IMR-90 (cell line): ENCODE results near the gene DLG5.

Source experiments
- CEBPB ChIP-seq: IDR thresholded peaks from 2 replicates; pipeline ENCODE4 v1.6.1; 2012; ENCODE audit warnings: low read depth, low read length, improper control_type of control experiment
- CTCF ChIP-seq: conservative IDR thresholded peaks from 2 replicates; pipeline ENCODE4 v1.5.1; 2012; ENCODE audit warnings: mild to moderate bottlenecking, low read depth, low read length, improper control_type of control experiment
- FOS ChIP-seq: fragments of 150-350 bp; IDR thresholded peaks from 2 replicates; pipeline ENCODE4 v1.6.1; 2016; ENCODE audit warnings: low read depth, low read length
- NFE2L2 ChIP-seq: fragments of 150-350 bp; IDR thresholded peaks from 2 replicates; pipeline ENCODE4 v1.6.1; 2016; ENCODE audit warnings: low read depth, mild to moderate bottlenecking, low read length
- POLR2A ChIP-seq: IDR thresholded peaks from 2 replicates; pipeline ENCODE4 v1.6.1; 2012; ENCODE audit warnings: mild to moderate bottlenecking, low read depth, low read length
- RAD21 ChIP-seq: IDR thresholded peaks from 2 replicates; pipeline ENCODE4 v1.6.1; 2012; ENCODE audit warnings: low read length, improper control_type of control experiment
- RFX5 ChIP-seq: IDR thresholded peaks from 2 replicates; pipeline ENCODE4 v1.8.0; 2012; ENCODE audit warnings: low read depth, mild to moderate bottlenecking, low read length, moderate library complexity
- SMC3 ChIP-seq: fragments of 150-350 bp; IDR thresholded peaks from 2 replicates; pipeline ENCODE4 v1.6.1; 2016; ENCODE audit warnings: low read depth, mild to moderate bottlenecking, antibody characterized with exemption, low read length, moderate library complexity
- TF ChIP-seq, protein P1 (sequence below): fragments of 150-350 bp; IDR thresholded peaks from 2 replicates; pipeline ENCODE4 v1.6.1; 2017; ENCODE audit warnings: mild to moderate bottlenecking, antibody characterized with exemption, low read length, low read depth

GRCh38 chr10:77959384-77959783 is 32.8 kb upstream of the DLG5 start:
- TF ChIP-seq CTCF (no peak), SMC3 (no peak), RAD21 (no peak), CEBPB (no peak), POLR2A (no peak), FOS (no peak), NFE2L2 (no peak), RFX5 (no peak)
- TF ChIP-seq, protein P1, sequence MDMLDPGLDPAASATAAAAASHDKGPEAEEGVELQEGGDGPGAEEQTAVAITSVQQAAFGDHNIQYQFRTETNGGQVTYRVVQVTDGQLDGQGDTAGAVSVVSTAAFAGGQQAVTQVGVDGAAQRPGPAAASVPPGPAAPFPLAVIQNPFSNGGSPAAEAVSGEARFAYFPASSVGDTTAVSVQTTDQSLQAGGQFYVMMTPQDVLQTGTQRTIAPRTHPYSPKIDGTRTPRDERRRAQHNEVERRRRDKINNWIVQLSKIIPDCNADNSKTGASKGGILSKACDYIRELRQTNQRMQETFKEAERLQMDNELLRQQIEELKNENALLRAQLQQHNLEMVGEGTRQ = no peak
